HG03520 (cell line): ENCODE measurements around the gene ATP1B1.
"Not testable (repeated sequence)": the region's sequence is repeated elsewhere in the genome, so short reads cannot be mapped to it uniquely, and the experiment has no call there.

Source experiments
- ATAC-seq: cut with Tn5 transposase; IDR thresholded peaks from one replicate; pipeline ENCODE4 v1.9.1; 2021; ENCODE audit warnings: mild to moderate bottlenecking, moderate library complexity; ENCODE audit not compliant: unreplicated experiment

Gene ATP1B1

GRCh38 chr1:169115891-169116585 lies 9.5 kb downstream of the ATP1B1 start:
- ATAC-seq = peak; percentile 78

- ATAC-seq = no peak
Measured at GRCh38 chr1:169117014-169117413, 10.5 kb downstream of the ATP1B1 start.

- ATAC-seq = no peak
Measured at GRCh38 chr1:169117599-169117998, 11.1 kb downstream of the ATP1B1 start.

DNA sequence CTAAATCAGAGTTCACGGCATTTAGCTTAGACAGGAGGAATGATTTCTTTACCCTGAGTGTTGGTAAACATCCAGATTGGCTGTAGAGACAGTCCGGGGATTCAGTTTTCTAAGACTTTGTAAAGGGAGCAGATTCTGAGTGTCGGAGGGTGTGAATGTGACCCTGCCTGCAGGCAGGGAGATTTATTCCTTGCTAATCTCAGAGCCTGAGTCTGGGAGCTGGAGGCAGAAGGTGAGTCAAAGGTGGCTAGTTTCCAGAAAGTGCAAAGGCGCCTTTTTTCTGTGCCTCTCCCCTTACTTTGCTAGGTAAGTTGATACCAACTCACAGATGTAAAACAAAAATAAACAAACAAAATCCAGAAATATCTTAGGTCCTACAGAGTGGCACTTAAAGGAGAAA lies 11.7 kb downstream of the ATP1B1 start:
- ATAC-seq = no peak

DNA sequence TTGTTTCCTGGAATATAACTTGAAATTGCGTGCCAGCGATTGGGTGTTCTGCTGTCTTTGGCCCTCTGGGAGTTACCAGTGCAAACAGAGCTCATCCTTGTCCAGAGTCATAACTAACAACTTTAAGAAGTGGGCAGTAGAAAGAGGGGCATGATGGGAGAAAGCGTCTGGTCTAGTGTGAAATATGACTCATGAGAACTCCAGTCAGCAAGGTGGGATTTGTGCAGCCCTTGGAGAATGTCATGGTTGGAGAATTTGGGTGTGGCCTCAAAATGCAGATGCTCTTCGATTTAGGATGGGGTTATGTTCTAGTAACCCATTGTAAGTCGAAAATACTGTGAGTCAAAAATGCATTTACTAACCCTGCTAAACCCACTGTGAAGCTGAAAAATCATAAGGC lies 12.9 kb downstream of the ATP1B1 start:
- no peak for ATAC-seq

DNA sequence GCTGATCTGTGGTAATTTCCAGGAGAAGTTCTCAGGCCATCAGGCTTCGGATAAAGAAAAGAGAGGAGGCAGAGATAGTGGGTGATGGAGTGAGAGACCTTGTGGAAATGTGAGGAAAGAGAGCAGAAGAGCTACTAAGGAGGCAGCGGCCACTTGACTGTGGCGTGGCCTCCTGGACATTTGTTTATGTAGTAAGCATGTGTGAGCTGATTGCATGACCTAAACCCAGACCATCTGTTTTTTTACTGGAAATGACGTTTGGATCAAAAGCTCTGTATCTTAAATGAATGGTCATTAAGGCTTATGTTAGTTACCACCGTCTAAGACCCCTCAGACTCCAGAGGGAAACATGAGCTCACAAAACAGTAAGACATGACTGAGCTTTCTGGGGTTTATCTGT lies 13.6 kb downstream of the ATP1B1 start:
- no peak for ATAC-seq

DNA sequence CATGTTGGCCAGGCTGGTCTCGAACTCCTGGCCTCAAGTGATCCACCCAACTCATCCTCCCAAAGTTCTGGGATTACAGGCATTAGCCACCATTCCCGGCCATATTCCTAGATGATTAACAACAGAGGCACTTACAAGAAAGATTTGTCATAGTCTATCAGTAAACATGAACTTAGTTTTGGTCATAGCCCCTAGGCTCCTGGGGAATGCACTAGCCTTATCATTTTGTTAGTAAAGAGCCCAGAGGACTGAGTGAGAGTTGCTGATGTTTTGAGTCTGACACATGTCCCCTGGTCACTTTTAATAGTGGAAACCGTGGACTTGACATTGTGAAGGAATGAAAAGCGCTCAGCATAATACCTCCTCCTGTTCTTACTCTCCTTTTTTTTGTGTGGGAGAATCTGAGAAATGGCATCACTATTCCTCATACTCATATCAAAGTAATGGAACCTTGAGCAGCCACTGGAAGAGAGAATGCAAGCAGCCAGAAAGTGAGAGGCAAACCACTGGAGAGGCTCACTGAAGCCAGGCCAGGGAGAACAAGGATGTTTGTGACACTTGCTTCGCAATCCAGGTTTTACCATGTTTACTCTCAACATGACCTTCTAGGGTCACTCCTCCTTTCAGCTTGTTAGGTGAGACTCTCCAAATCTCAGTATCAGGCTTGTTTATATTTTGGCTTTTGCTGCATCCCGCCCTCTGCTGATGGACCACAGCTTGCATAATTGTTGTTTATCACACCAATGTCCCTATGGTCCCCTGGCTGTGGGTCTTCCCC lies 14.8 kb downstream of the ATP1B1 start:
- ATAC-seq = no peak

GRCh38 chr1:169122976-169123375 lies 16.5 kb downstream of the ATP1B1 start:
- no peak for ATAC-seq

DNA sequence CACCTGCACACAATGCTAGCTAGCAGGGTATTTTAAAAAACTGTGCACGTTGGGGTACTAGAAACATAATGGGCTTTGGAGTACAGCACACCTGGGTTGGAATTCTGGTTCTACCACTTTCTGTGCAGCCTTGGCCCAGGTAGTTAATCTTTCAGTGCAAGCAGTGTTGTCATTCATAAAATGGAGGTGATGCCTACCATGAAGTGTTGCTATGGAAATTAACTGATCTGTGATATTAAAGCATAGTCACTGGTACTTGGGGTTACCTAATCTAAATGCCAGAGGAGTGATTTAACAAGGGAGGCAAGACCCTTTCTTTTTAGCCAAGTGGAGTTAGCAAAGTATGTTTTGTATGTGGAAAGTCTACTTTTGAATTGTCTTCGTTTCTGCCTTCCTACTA lies 18.0 kb downstream of the ATP1B1 start:
- ATAC-seq = no peak

DNA sequence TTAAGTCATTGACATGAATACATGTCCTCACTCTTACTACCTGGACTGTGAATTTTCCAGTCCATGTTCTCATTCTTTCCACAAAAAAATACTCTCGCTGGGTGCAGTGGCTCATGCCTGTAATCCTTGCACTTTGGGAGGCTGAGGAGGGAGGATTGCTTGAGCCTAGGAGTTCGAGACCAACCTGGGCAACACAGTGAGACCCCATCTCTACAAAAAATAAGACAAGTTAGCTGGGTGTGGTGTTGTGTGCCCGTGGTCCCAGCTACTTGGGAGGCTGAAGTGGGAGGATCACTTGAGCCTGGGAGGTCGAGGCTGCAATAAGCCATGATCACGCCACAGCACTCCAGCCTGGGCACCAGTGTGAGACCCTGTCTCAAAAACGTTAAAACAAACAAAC lies 19.1 kb downstream of the ATP1B1 start:
- not testable (repeated sequence) for ATAC-seq

DNA sequence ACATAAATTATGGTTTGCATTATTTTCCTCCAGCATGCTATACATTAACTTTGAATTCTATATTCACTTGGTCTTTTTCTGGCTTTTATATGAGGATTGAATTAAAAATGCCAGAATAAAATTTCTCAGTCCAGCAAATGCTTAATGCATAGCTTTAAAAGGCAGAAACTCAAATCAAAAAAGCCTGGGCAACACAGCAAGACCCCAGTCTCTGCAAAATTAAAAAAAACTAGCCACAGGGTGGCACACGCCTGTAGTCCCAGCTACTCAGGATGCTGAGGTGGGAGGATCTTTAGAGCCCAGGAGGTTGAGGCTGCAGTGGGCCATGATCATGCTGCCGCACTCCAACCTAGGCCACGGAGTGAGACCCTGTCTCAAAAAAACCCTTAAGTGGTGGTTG lies 19.8 kb downstream of the ATP1B1 start:
- ATAC-seq = no peak

- ATAC-seq = no peak
Measured at GRCh38 chr1:169127305-169127704, 20.8 kb downstream of the ATP1B1 start.

GRCh38 chr1:169128562-169128961 lies 22.1 kb downstream of the ATP1B1 start:
- no peak for ATAC-seq

DNA sequence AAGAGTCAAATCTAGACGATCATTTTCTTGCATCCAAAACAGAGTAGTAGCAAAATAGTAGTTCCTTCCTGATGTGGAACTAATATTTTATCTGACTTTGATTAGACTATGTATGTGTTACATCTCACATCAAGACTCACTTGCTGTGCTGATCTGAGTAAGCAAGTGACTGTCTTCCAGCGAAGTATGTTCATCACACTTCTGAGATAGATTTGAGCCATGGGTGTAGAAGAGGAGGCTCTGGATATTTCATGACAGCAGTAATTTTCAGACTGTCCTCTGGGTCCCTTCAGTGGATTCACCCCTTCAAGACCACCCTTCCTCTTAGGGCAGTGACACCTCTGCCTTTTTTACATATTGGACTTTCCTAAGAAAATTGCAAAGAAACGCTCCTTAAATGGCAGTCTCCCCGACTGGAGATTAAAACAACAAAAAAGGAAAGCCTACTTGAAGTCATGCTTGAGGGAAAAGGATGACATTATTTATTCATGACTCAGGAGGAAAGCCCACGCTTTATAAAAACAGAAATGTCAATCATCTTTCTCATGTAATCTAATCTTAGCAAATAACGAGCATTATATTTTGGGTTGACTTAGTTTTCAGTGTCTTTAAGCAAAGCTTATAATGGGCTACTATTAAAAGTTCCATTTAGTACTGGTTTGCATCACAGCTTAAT lies 22.8 kb downstream of the ATP1B1 start:
- ATAC-seq = no peak

DNA sequence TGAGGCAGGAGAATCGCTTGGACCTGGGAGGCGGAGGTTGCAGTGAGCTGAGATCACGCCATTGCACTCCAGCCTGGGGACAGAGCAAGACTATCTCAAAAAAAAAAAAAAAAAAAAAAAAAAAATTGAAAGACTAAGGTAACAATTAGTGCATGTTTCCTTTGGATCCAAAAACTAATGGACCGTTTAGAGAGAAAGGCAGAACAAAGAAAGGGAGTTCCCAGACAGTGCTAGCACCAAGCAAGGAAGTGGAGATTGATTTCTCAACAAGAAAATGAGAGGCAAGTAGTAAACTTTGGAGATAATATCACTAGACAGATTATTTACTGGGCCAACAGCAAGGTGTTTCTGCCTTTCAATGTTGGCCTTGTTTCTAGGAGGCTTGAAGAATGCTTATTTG lies 24.2 kb downstream of the ATP1B1 start:
- ATAC-seq = no peak

- no peak for ATAC-seq
Measured at GRCh38 chr1:169132512-169133227, 26.2 kb downstream of the ATP1B1 start.

- no peak for ATAC-seq
Measured at GRCh38 chr1:169133228-169133576, 26.7 kb downstream of the ATP1B1 start.

DNA sequence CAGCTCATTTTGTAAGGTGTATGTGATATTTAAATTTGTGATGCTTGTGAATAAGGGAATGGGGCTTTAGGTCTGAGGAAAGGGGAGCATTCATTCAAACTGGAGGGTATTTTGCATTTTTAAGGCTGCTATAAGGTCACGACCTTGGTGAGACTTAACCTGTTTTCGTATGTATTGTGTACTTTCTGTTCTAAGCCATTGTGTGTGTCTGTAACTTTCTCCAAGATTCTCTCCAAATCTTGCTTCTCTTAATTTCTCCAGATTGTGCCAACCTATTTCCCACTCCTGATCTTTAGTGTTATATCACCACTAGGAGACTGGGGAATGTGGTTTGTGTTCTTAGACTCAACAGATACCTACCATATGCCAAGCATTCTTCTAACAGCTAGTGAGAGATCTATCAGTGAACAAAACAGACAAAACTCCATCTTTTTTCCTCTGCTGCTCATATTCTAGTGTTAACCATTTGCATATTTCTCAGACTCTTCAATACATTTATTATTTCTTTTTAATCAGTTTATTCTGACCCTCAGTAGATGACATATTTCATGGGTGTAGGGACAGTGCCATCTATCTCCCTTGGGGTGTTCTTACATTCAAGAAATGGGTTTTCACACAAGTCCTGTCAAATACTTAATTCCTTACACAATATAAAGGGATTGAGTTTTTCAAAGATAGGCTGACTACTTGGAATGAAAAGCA lies 27.5 kb downstream of the ATP1B1 start:
- ATAC-seq = no peak

- ATAC-seq = no peak
Measured at GRCh38 chr1:169137357-169137756, 30.9 kb downstream of the ATP1B1 start.

- peak; percentile 96 for ATAC-seq
Measured at GRCh38 chr1:169138866-169139670, 32.6 kb downstream of the ATP1B1 start.
